H1 (cell line): ENCODE data around the gene TRAPPC3. TPM values are rescaled to one million over a fixed set of nuclear protein-coding genes. Genes with fewer than 3 reads are reported as not detected.

Experiments
- CTCF ChIA-PET: fragments of 300-600 bp; sonication (Branson Sonifier 250); formaldehyde crosslinking; loops from one replicate; lab custom pipeline; 2021; ENCODE audit not compliant: partially characterized antibody; lab: Charles Lee
- POLR2A ChIA-PET: fragments of 300-600 bp; sonication (Branson Sonifier 250); formaldehyde crosslinking; loops from one replicate; lab custom pipeline; 2021; ENCODE audit warnings: inconsistent platforms; ENCODE audit not compliant: partially characterized antibody; lab: Charles Lee
- DNase-seq, 2 experiments: peaks; one replicate each; pipeline versions ENCODE4 v3.0.0 to v3.0.0-alpha.2; 2010 to 2022; ENCODE audit warnings: low spot score in 2 of 2, low read depth in 1 of 2, mixed read lengths in 1 of 2
- FAIRE-seq: peaks from 2 replicates; lab custom pipeline; 2011; peaks lifted over from hg19 to GRCh38; lab: Jason Lieb, UNC
- H2AFZ ChIP-seq: 2 replicates; pipeline ENCODE4 v1.8.1; 2012; ENCODE audit warnings: low read length, inconsistent platforms
- H2AK5ac ChIP-seq: 2 replicates; pipeline ENCODE4 v1.6.1; 2013; ENCODE audit warnings: low read depth, low read length
- H2BK120ac ChIP-seq: replicated peaks from 2 replicates; pipeline ENCODE3; 2013; ENCODE audit warnings: low read depth, low read length, inconsistent platforms
- H2BK12ac ChIP-seq: 2 replicates; pipeline ENCODE4 v1.6.1; 2013; ENCODE audit warnings: low read depth, low read length
- H2BK15ac ChIP-seq: 2 replicates; pipeline ENCODE4 v1.6.1; 2013; ENCODE audit warnings: low read length
- H2BK20ac ChIP-seq: 2 replicates; pipeline ENCODE4 v1.6.1; 2013; ENCODE audit warnings: low read length
- H2BK5ac ChIP-seq: 2 replicates; pipeline ENCODE4 v1.6.1; 2013; ENCODE audit warnings: low read depth, low read length
- H3K14ac ChIP-seq: 2 replicates; pipeline ENCODE4 v1.6.1; 2013; ENCODE audit warnings: inconsistent platforms; ENCODE audit not compliant: insufficient read length
- H3K18ac ChIP-seq: 2 replicates; pipeline ENCODE4 v1.6.1; 2013; ENCODE audit warnings: low read length; ENCODE audit errors: extremely low read depth
- H3K23ac ChIP-seq: 2 replicates; pipeline ENCODE4 v1.6.1; 2013; ENCODE audit warnings: inconsistent platforms; ENCODE audit not compliant: insufficient read length
- H3K23me2 ChIP-seq: 2 replicates; pipeline ENCODE4 v1.6.1; 2013; ENCODE audit warnings: low read depth, low read length
- H3K27ac ChIP-seq: 2 replicates; pipeline ENCODE4 v1.6.1; 2011; ENCODE audit warnings: low read depth, low read length, inconsistent platforms
- H3K27me3 ChIP-seq, 4 experiments: replicated peaks in 1 of 4; 1 replicate in 1 of 4; 2 replicates in 3 of 4; pipeline versions ENCODE4 v1.6.1 to v1.8.1; 2011 to 2013; ENCODE audit warnings: low read length in 3 of 4, mild to moderate bottlenecking in 3 of 4, inconsistent platforms in 2 of 4, mixed read lengths in 2 of 4, moderate library complexity in 1 of 4; ENCODE audit not compliant: control insufficient read depth in 3 of 4, insufficient read depth in 3 of 4; ENCODE audit errors: extremely low read depth in 1 of 4
- H3K36me3 ChIP-seq, 4 experiments: 2 replicates each; pipeline versions ENCODE4 v1.6.1 to v1.8.1; 2011 to 2013; ENCODE audit warnings: mild to moderate bottlenecking in 4 of 4, low read length in 3 of 4, moderate library complexity in 2 of 4, control low read depth in 1 of 4, inconsistent platforms in 1 of 4; ENCODE audit not compliant: insufficient read depth in 4 of 4, control insufficient read depth in 2 of 4
- H3K4ac ChIP-seq: replicated peaks from 2 replicates; pipeline ENCODE3; 2013; ENCODE audit warnings: low read length, low read depth, mixed read lengths, inconsistent platforms; ENCODE audit not compliant: insufficient read length
- H3K4me1 ChIP-seq, 4 experiments: replicated peaks in 1 of 4; 1 replicate in 1 of 4; 2 replicates in 3 of 4; pipeline versions ENCODE4 v1.6.1 to v1.8.1; 2011 to 2013; ENCODE audit warnings: low read length in 3 of 4, inconsistent platforms in 2 of 4, mixed read lengths in 1 of 4; ENCODE audit not compliant: insufficient read depth in 4 of 4, control insufficient read depth in 3 of 4
- H3K4me2 ChIP-seq, 2 experiments: 2 replicates each; pipeline versions ENCODE4 v1.6.1 to v1.8.1; 2011 to 2013; ENCODE audit warnings: low read depth in 2 of 2, low read length in 2 of 2, control low read depth in 1 of 2, inconsistent platforms in 1 of 2, mild to moderate bottlenecking in 1 of 2; ENCODE audit not compliant: insufficient read depth in 1 of 2
- H3K4me3 ChIP-seq, 4 experiments: fragments of 200-600, 300-600 bp in 1 of 4; sonication (generic), shearing (Covaris generic), sonication (Bioruptor Twin) in 1 of 4; 2 replicates each; pipeline versions ENCODE4 v1.5.1 to v1.8.1; 2011 to 2016; ENCODE audit warnings: low read length in 4 of 4, low read depth in 3 of 4, control low read depth in 2 of 4, inconsistent platforms in 2 of 4, mild to moderate bottlenecking in 2 of 4, mixed read lengths in 1 of 4, moderate library complexity in 1 of 4; ENCODE audit not compliant: insufficient read depth in 2 of 4; ENCODE audit errors: extremely low read depth in 1 of 4
- H3K56ac ChIP-seq: replicated peaks from 2 replicates; pipeline ENCODE3; 2013; ENCODE audit warnings: low read depth, mild to moderate bottlenecking, mixed read lengths, low read length, inconsistent platforms; ENCODE audit not compliant: insufficient read length
- H3K79me1 ChIP-seq: 2 replicates; pipeline ENCODE4 v1.6.1; 2013; ENCODE audit warnings: low read depth, low read length, control low read depth
- H3K79me2 ChIP-seq, 2 experiments: 2 replicates each; pipeline versions ENCODE4 v1.6.1 to v1.8.1; 2012 to 2013; ENCODE audit warnings: low read length in 2 of 2, mild to moderate bottlenecking in 2 of 2, inconsistent platforms in 1 of 2; ENCODE audit not compliant: insufficient read depth in 2 of 2, control insufficient read depth in 1 of 2
- H3K9ac ChIP-seq, 4 experiments: replicated peaks in 1 of 4; 1 replicate in 1 of 4; 2 replicates in 3 of 4; pipeline versions ENCODE4 v1.6.1 to v1.8.1; 2011 to 2013; ENCODE audit warnings: low read depth in 3 of 4, low read length in 3 of 4, control low read depth in 2 of 4, mild to moderate bottlenecking in 2 of 4, moderate library complexity in 2 of 4, inconsistent platforms in 1 of 4; ENCODE audit errors: extremely low read depth in 1 of 4
- H3K9me3 ChIP-seq, 2 experiments: 2 replicates each; pipeline versions ENCODE4 v1.6.1 to v1.8.1; 2012 to 2013; ENCODE audit warnings: mild to moderate bottlenecking in 2 of 2, moderate library complexity in 2 of 2, control low read depth in 1 of 2, inconsistent platforms in 1 of 2, low read depth in 1 of 2, low read length in 1 of 2, mixed read lengths in 1 of 2; ENCODE audit not compliant: insufficient read depth in 2 of 2
- H4K20me1 ChIP-seq, 2 experiments: replicated peaks in 1 of 2; 2 replicates each; pipeline versions ENCODE3 to v1.8.1; 2011 to 2013; ENCODE audit warnings: inconsistent platforms in 2 of 2, low read length in 2 of 2, mild to moderate bottlenecking in 1 of 2; ENCODE audit not compliant: insufficient read depth in 2 of 2, control insufficient read depth in 1 of 2
- H4K5ac ChIP-seq: 2 replicates; pipeline ENCODE4 v1.6.1; 2013; ENCODE audit warnings: low read length, low read depth, mixed read lengths, inconsistent platforms; ENCODE audit not compliant: insufficient read length
- H4K8ac ChIP-seq: 2 replicates; pipeline ENCODE4 v1.8.0; 2013; ENCODE audit warnings: mild to moderate bottlenecking, moderate library complexity, low read length, inconsistent platforms; ENCODE audit not compliant: insufficient read depth; ENCODE audit errors: extremely low read depth
- H4K91ac ChIP-seq: replicated peaks from 2 replicates; pipeline ENCODE3; 2013; ENCODE audit warnings: low read length, mixed read lengths, inconsistent platforms; ENCODE audit not compliant: insufficient read length
- BACH1 ChIP-seq: IDR thresholded peaks from 2 replicates; pipeline ENCODE4 v1.6.1; 2012; ENCODE audit warnings: low read length, improper control_type of control experiment
- CBX5 ChIP-seq: fragments of 300-800, 300-1000 bp; sonication (generic); IDR thresholded peaks from 2 replicates; pipeline ENCODE4 v1.7.1; 2016; ENCODE audit warnings: antibody characterized with exemption, low read length, low read depth
- GABPA ChIP-seq: IDR thresholded peaks from 2 replicates; pipeline ENCODE4 v1.6.1; 2011; ENCODE audit warnings: mild to moderate bottlenecking, low read length, moderate library complexity, borderline replicate concordance; ENCODE audit not compliant: insufficient read depth
- HDAC6 ChIP-seq: IDR thresholded peaks from one replicate; pipeline ENCODE4 v1.7.1; 2012; ENCODE audit warnings: low read depth, mild to moderate bottlenecking, inconsistent platforms, low read length, moderate library complexity
- JUND ChIP-seq: IDR thresholded peaks from 2 replicates; pipeline ENCODE4 v1.6.1; 2011; ENCODE audit warnings: mild to moderate bottlenecking, improper control_type of control experiment, low read length
- KDM5A ChIP-seq: fragments of 200-600 bp; IDR thresholded peaks from 2 replicates; pipeline ENCODE4 v1.7.1; 2012; ENCODE audit warnings: mild to moderate bottlenecking, low read length, inconsistent platforms, mixed read lengths
- POLR2AphosphoS5 ChIP-seq: IDR thresholded peaks from 2 replicates; pipeline ENCODE4 v1.6.1; 2011; ENCODE audit warnings: low read depth, low read length
- RNF2 ChIP-seq: fragments of 200-900, 300-1000 bp; sonication (generic); IDR thresholded peaks from 2 replicates; pipeline ENCODE4 v1.7.1; 2016; ENCODE audit warnings: borderline replicate concordance, low read depth, mild to moderate bottlenecking, antibody characterized with exemption, low read length; ENCODE audit not compliant: poor library complexity, severe bottlenecking; ENCODE audit errors: missing control alignments
- RXRA ChIP-seq: IDR thresholded peaks from 2 replicates; pipeline ENCODE4 v1.6.1; 2011; ENCODE audit warnings: low read depth, mild to moderate bottlenecking, low read length, moderate library complexity; ENCODE audit not compliant: insufficient read depth
- SAP30 ChIP-seq: fragments of 300-600 bp; sonication (generic); IDR thresholded peaks from 2 replicates; pipeline ENCODE4 v1.7.1; 2012; ENCODE audit warnings: low read length, moderate library complexity, mild to moderate bottlenecking, inconsistent platforms; ENCODE audit not compliant: insufficient read depth, insufficient replicate concordance
- SIRT6 ChIP-seq: IDR thresholded peaks from one replicate; pipeline ENCODE4 v1.7.1; 2012; ENCODE audit warnings: low read length, inconsistent platforms
- TBP ChIP-seq: IDR thresholded peaks from 2 replicates; pipeline ENCODE4 v1.6.1; 2011; ENCODE audit warnings: low read depth, low read length, improper control_type of control experiment
- WGBS, 2 experiments: shearing (Covaris generic) in 1 of 2; methylation state at CpG; one replicate each; pipeline versions ENCODE4 v1.1.6 to v1.1.7; 2013 to 2015; ENCODE audit warnings: low lambda C conversion rate in 2 of 2, mixed read lengths in 2 of 2, inconsistent platforms in 1 of 2, low coverage in 1 of 2, missing lambda C conversion rate in 1 of 2; ENCODE audit not compliant: insufficient replicate concordance in 2 of 2, insufficient coverage in 1 of 2, insufficient read length in 1 of 2; ENCODE audit errors: extremely low coverage in 1 of 2, missing lambda C conversion rate in 1 of 2; 5-methylcytosine and 5-hydroxymethylcytosine counted together
- polyA plus RNA-seq, 7 experiments: library from polyadenylated mRNA; depleted of rRNA in 3 of 7; stranded (reverse) in 5 of 7; unstranded in 2 of 7; fragments of >200 nt in 5 of 7; fragments of 200-250 nt in 2 of 7; gene quantifications; 1 replicate in 5 of 7; 2 replicates in 1 of 7; 4 replicates in 1 of 7; pipeline versions ENCODE4 v1.2.1 to v1.2.3, GENCODE V29; 2011 to 2013; ENCODE audit warnings: missing spikeins in 2 of 7, mixed read lengths in 2 of 7
- total RNA-seq: library from RNA; stranded (reverse); fragmentation: NEBNext Ultra II Directional; extraction: Animal tissue kit (Norgen Biotek cat#: 25700); gene quantifications from 2 replicates; pipeline ENCODE4 v1.2.1, GENCODE V29; 2021

TRAPPC3 gene
- total and polyA plus RNA-seq, 2 of the 8 experiments (the other 6 are each of a cell fraction or from before 2014, with no cell fraction given), result 47.8 to 51.0 TPM

DNA sequence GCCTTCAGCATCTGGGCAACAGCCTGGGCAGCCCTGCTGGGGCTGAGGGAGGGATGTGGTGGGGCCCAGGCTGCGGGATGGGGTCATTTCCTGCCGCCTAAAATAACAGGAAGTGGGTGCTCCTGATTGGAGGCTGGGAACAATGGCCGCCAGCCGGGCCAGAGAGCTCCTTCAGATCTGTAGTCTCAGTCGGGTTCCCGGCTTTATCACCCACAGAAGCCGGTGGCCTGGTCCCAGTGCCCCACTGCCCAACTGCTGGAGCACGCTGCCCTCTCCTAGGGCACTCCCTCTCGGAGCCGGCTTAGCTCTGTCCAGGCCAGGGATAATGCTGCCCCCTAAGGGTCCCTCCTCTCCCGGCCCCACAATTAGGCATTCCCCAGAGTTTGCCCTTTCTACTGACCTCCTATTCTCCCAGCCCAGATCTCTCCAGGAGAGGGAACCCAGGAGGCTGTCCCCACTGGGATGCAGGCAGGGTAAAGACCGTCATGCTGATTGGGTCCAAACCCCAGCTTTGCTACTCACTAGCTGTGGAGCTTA, 11.7 kb upstream of the TRAPPC3 start:
- peaks cover 17% of the 10 kb centered on the region for H3K79me1 ChIP-seq
- H3K4ac ChIP-seq, result peak overlapping the region; percentile 57
- no peak overlapping the region for H2AK5ac ChIP-seq
- H2AFZ ChIP-seq, result no peak overlapping the region
- H2BK12ac ChIP-seq, result no peak overlapping the region; the same call in 1 of the 2 replicates
- peaks cover 0 to 22% (median 13%) of the 10 kb centered on the region in 4 experiments; a peak in 6 of 7 replicates for H3K4me1 ChIP-seq
- no peaks in the 10 kb centered on the region for H3K36me3 ChIP-seq
- peak overlapping the region; percentile 41 for H4K91ac ChIP-seq
- H3K9ac ChIP-seq, result peak overlapping the region in 3 of 4 experiments; percentile 61 to 78 (median 70); a peak in 5 of 7 replicates
- peak overlapping the region; percentile 89; the same call in 1 of the 2 replicates for H3K27ac ChIP-seq
- peak overlapping the region; percentile 62 to 76 for H3K4me2 ChIP-seq
- no peaks in the 10 kb centered on the region for H3K27me3 ChIP-seq
- FAIRE-seq (no peak), DNase-seq (peak in 1 of 2 experiments; percentile 82)
- H2BK120ac ChIP-seq, result no peak overlapping the region
- peaks cover 0 to 17% of the 10 kb centered on the region in 2 experiments for H4K20me1 ChIP-seq
- peaks cover 6% of the 10 kb centered on the region; the same call in 1 of the 2 replicates for H3K23me2 ChIP-seq
- ChIA-PET CTCF (interaction anchor here (0.7 to 17.6 kb wide), 20 partner anchors 11 to 260 kb away, joined by 3 to 233 read pairs (median 5); partner anchors contain the start of genes THRAP3 and TRAPPC3), POLR2A (interaction anchor here (0.6 to 4.3 kb wide), 15 partner anchors 9 to 152 kb away, joined by 3 to 49 read pairs (median 9); partner anchors contain the start of genes THRAP3 and TRAPPC3)
- H3K9me3 ChIP-seq, result no peaks in the 10 kb centered on the region
- H3K79me2 ChIP-seq, result peaks cover 0 to 50% of the 10 kb centered on the region in 2 experiments; a peak in 3 of 4 replicates
- H2BK5ac ChIP-seq, result peak overlapping the region; percentile 84
- H2BK20ac ChIP-seq, result no peak overlapping the region
- no peak overlapping the region for H3K56ac ChIP-seq
- peak overlapping the region; percentile 84 for H4K8ac ChIP-seq
- H3K18ac ChIP-seq, result peak overlapping the region; percentile 80
- H3K14ac ChIP-seq, result no peak overlapping the region
- 0 out of 2 replicates have a peak overlapping the region, but pooled peaks have one; percentile 83 for H2BK15ac ChIP-seq
- peak overlapping the region; percentile 29 to 60 (median 48) for H3K4me3 ChIP-seq
- 6% methylated on average over 12 of the region's 12 CpGs; no CpG with 5 or more reads in 1 of the 2 experiments for WGBS, 2 experiments
- peak overlapping the region; percentile 90 for H4K5ac ChIP-seq
- no peak overlapping the region for H3K23ac ChIP-seq
- TF ChIP-seq JUND (no peak), KDM5A (0 out of 2 replicates have a peak, but pooled peaks have one; percentile 56), GABPA (peak; percentile 81; the same call in 1 of the 2 replicates), CBX5 (no peak), SAP30 (no peak), TBP (peak; percentile 71), HDAC6 (no peak), RNF2 (no peak), RXRA (no peak), POLR2AphosphoS5 (peak; percentile 73; the same call in 1 of the 2 replicates), BACH1 (no peak), SIRT6 (no peak)
